ENCODE measurements around the gene ZNF669.

DNA sequence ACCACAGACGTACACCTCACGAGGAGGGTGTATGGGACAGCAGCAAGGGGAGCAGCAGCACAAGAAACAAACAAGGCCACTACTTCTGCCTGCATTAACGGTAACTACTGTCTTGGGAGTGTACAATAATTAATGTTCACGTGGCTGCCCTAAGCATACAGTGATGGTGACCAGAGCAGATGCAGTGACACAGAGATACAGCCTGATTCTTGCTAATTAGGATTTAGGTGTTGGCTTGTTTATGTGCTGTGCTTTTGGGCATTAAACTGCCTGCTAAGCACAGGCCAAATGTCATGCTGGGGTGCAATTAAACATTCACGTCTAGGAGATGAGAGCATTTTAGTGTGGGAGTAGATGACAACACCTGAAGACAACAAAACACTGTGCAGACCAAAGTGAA is 7.2 kb downstream of the ZNF669 start:
- TF ChIP-seq, protein P1, sequence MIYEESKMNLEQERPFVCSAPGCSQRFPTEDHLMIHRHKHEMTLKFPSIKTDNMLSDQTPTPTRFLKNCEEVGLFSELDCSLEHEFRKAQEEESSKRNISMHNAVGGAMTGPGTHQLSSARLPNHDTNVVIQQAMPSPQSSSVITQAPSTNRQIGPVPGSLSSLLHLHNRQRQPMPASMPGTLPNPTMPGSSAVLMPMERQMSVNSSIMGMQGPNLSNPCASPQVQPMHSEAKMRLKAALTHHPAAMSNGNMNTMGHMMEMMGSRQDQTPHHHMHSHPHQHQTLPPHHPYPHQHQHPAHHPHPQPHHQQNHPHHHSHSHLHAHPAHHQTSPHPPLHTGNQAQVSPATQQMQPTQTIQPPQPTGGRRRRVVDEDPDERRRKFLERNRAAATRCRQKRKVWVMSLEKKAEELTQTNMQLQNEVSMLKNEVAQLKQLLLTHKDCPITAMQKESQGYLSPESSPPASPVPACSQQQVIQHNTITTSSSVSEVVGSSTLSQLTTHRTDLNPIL (CRISPR knock-in tag; IDR thresholded peaks at IDR 0.05; ENCODE audit: low read depth): no peak
- TF ChIP-seq, protein P2, sequence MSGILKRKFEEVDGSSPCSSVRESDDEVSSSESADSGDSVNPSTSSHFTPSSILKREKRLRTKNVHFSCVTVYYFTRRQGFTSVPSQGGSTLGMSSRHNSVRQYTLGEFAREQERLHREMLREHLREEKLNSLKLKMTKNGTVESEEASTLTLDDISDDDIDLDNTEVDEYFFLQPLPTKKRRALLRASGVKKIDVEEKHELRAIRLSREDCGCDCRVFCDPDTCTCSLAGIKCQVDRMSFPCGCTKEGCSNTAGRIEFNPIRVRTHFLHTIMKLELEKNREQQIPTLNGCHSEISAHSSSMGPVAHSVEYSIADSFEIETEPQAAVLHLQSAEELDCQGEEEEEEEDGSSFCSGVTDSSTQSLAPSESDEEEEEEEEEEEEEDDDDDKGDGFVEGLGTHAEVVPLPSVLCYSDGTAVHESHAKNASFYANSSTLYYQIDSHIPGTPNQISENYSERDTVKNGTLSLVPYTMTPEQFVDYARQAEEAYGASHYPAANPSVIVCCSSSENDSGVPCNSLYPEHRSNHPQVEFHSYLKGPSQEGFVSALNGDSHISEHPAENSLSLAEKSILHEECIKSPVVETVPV (CRISPR knock-in tag; IDR thresholded peaks at IDR 0.05): no peak
- TF ChIP-seq ZFP30 (CRISPR knock-in tag; IDR thresholded peaks at IDR 0.05) (no peak), ISL1 (CRISPR knock-in tag; IDR thresholded peaks at IDR 0.05) (no peak), ARNTL (CRISPR knock-in tag; IDR thresholded peaks at IDR 0.05; ENCODE audit: borderline replicate concordance, low read depth) (no peak), TOX (CRISPR knock-in tag; IDR thresholded peaks at IDR 0.05; ENCODE audit: borderline replicate concordance) (no peak), ZC3H10 (CRISPR knock-in tag; IDR thresholded peaks at IDR 0.05) (no peak), RARB (CRISPR knock-in tag; IDR thresholded peaks at IDR 0.05) (no peak), ESRRG (CRISPR knock-in tag; IDR thresholded peaks at IDR 0.05) (no peak)
- TF ChIP-seq, protein P3, sequence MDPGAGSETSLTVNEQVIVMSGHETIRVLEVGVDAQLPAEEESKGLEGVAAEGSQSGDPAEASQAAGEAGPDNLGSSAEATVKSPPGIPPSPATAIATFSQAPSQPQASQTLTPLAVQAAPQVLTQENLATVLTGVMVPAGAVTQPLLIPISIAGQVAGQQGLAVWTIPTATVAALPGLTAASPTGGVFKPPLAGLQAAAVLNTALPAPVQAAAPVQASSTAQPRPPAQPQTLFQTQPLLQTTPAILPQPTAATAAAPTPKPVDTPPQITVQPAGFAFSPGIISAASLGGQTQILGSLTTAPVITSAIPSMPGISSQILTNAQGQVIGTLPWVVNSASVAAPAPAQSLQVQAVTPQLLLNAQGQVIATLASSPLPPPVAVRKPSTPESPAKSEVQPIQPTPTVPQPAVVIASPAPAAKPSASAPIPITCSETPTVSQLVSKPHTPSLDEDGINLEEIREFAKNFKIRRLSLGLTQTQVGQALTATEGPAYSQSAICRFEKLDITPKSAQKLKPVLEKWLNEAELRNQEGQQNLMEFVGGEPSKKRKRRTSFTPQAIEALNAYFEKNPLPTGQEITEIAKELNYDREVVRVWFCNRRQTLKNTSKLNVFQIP (CRISPR knock-in tag; IDR thresholded peaks at IDR 0.05; ENCODE audit: borderline replicate concordance, low read depth): no peak
